Measurements from ENCODE around the gene MCAT.

MCAT gene

DNA sequence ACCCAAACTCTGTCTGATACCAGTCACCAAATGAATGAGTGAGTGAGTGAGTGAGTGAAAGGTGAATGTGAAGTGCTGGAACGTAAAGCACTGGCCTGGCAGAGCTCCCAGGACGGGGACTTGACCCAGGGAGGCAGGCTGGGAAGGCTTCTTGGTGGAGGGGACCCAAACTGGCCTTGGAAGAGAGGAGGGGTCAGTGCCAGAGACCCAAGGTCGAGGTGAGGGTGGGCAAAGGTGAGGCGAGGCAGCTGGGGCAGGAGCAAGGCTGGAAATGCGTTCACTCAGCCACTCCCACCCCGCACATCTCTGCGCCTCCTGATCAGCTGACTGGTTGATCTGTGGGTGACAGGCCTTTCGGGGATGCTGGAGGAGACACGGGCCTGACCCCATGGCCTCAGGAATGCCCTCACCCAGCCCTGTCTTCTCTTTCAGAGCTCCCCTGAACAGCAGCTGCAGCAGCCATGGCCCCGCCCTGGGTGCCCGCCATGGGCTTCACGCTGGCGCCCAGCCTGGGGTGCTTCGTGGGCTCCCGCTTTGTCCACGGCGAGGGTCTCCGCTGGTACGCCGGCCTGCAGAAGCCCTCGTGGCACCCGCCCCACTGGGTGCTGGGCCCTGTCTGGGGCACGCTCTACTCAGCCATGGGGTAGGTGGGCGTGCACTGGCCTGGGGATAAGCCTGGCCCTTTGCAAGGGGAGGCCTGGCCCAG is 15.7 kb upstream of the MCAT start:
- TF ChIP-seq, protein P1, sequence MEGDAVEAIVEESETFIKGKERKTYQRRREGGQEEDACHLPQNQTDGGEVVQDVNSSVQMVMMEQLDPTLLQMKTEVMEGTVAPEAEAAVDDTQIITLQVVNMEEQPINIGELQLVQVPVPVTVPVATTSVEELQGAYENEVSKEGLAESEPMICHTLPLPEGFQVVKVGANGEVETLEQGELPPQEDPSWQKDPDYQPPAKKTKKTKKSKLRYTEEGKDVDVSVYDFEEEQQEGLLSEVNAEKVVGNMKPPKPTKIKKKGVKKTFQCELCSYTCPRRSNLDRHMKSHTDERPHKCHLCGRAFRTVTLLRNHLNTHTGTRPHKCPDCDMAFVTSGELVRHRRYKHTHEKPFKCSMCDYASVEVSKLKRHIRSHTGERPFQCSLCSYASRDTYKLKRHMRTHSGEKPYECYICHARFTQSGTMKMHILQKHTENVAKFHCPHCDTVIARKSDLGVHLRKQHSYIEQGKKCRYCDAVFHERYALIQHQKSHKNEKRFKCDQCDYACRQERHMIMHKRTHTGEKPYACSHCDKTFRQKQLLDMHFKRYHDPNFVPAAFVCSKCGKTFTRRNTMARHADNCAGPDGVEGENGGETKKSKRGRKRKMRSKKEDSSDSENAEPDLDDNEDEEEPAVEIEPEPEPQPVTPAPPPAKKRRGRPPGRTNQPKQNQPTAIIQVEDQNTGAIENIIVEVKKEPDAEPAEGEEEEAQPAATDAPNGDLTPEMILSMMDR (IDR thresholded peaks at IDR 0.05; ENCODE audit: low read depth, low read length): no peak
- no peak overlapping the region for H3K4me3 ChIP-seq (ENCODE audit: low read depth, low read length)

DNA sequence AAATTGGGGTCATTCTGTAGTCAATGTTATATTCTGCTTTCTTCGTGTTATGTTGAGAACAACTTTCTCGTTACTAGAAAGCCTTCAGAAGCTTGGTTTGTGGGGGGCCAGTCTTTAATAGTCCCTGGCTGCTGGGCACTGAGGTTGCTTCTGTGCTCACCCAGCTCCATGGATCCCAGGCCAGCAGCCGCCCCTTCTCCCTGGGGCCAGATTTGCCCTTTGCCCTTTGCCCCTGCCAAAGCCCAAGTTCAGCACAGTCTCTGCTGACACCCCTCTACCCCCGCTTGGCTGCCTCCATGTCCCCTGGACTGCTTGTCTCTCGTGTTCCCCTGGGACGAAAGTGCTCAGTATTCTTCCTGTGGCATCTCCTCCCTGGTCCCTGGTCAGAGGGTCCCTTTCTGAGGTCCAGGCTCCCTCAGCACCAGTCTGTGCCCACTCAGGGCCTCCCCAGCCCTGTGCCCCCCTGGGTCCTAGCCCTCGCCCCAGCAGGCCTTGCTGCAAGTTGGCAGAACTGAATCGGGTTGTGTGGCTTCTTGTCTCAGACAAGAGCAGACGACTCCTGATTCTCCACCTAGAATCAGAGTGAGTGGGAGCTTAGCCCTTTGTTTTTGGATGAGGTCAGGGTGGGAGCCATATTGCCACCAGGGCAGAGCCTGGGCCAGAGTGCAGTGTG is 14.8 kb upstream of the MCAT start:
- TF ChIP-seq, protein P1 (IDR thresholded peaks at IDR 0.05; ENCODE audit: low read depth, low read length): no peak
- H3K4me3 ChIP-seq (ENCODE audit: low read depth, low read length): no peak overlapping the region

DNA sequence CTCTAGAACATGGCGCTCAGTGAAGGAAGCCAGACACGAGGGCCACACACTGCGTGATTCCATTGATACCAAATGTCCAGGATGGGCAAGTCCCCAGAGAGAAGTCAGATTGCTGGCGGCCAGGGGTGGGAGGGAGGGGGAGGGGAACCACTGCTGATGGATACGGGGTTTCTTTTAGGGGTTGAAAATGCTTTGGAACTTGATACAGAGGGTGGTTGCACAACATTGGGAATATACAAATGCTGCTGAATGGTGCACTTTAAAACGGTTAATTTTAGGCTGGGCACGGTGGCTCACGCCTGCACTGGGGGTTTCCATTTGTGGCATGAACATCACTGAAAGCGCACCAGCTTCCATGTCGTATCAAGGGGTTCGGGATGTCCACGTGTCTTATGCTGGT is 13.2 kb upstream of the MCAT start:
- TF ChIP-seq, protein P1 (IDR thresholded peaks at IDR 0.05; ENCODE audit: low read depth, low read length): no peak
- H3K4me3 ChIP-seq (ENCODE audit: low read depth, low read length): no peak overlapping the region

DNA sequence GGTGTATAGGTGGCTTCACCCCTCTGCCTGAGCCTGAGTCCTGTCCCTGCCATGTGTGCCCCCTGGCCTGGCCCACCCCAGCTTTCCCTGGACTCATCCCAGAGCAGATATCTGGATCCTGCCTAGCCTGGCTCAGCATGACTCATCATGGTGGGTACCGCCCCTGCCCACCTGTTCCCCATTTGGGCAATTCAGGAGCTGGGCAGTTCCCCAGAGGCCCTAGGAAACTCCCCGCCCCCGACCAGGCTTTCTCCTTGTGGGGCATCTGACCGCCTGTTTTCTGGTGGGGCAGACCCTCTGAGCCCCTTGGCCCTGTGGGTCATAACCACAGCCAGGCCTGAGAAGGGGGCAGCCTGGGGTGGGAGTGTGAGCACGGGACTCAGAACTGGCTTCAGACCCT is 12.6 kb upstream of the MCAT start:
- no peak overlapping the region for H3K4me3 ChIP-seq (ENCODE audit: low read depth, low read length)
- TF ChIP-seq, protein P1 (IDR thresholded peaks at IDR 0.05; ENCODE audit: low read depth, low read length): no peak

DNA sequence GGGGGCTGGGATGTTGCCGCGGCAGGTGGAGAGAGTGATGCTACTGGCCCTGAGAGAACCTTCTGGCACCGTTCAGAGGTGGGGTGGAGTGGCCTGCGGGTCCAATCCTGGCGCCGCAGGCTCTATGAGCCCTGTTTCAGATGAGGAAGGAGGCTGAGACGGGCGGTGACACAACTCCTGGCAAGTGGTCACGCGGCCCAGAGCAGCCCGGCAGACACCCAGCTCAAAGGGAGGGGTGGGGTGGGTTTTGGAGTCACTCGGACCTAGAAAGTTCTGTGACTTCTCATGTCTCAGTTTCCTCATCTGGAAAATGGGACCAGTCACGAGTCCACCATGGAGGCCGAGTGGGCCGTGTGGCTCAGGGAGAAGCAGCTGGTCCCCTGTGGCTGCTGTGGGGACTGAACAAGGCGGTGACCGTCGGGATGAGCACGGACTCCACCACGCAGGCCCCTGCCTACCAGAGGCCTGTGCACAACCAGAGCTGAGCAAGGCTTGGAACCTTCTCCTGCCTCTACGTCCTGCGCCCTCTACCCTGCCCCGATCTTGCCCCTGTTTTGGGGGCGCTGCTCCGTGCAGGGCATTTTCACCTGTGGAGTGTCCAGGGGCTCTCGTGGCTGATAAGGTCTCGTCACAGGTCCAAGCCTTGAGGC is 11.8 kb upstream of the MCAT start:
- H3K4me3 ChIP-seq (ENCODE audit: low read depth, low read length): no peak overlapping the region
- TF ChIP-seq, protein P1 (IDR thresholded peaks at IDR 0.05; ENCODE audit: low read depth, low read length): no peak

DNA sequence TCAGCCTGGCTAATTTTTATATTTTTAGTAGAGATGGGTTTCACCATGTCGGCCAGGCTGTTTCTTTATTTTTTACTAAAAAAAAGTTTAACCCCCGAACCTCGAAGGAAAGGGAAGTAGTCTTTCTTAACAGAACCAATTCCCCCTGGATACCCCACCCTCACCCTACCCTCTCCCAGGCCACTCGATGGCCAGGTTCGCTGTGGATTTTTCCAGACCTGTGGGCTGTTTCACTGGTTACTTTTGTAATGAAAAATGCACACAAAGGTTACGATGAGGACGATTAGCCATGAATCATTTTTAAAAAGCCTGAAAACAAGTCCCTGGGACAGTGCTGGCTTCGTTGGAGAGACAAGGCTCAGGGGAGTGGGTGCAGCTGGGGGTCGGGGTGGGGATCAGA is 10.7 kb upstream of the MCAT start:
- TF ChIP-seq, protein P1 (IDR thresholded peaks at IDR 0.05; ENCODE audit: low read depth, low read length): no peak
- no peak overlapping the region for H3K4me3 ChIP-seq (ENCODE audit: low read depth, low read length)
